ENCODE measurements around the gene NSDHL. TPM values are rescaled to one million over a fixed set of nuclear protein-coding genes. Genes with fewer than 3 reads are reported as not detected.

NSDHL gene
- total and polyA plus RNA-seq, 2 of the 13 experiments (the other 11 are each of a cell fraction or from before 2014, with no cell fraction given): 26.2 to 49.3 TPM

- no peaks in the 10 kb centered on the region for H3K27me3 ChIP-seq (ENCODE audit: control insufficient read depth in 1 of 2, insufficient read depth in 2 of 2, low read length in 2 of 2)
- TF ChIP-seq HNRNPK (IDR thresholded peaks at IDR 0.05; ENCODE audit: low read depth, low read length, poor library complexity, severe bottlenecking) (no peak), AGO2 (optimal IDR thresholded peaks at IDR 0.05; ENCODE audit: low read depth, low read length) (peak; percentile 35)
- FAIRE-seq: no peak
- H4K20me1 ChIP-seq (ENCODE audit: insufficient read depth, low read length): no peaks in the 10 kb centered on the region
- H3K4me1 ChIP-seq (ENCODE audit: insufficient read depth, low read length): peaks cover 10% of the 10 kb centered on the region
- H2AFZ ChIP-seq (ENCODE audit: low read length): no peak overlapping the region
- 100% methylated on average over 1 of the region's 2 CpGs for WGBS (ENCODE audit: low lambda C conversion rate)
- ATAC-seq: no peak
- no TSS peak for BruUV-seq (replicated peaks)
- no peaks in the 10 kb centered on the region for H3K79me2 ChIP-seq (ENCODE audit: insufficient read depth, low read length)
- CTCF ChIA-PET (ENCODE audit: low intra/inter-chr PET ratio, low total read pairs): no interaction called here
- H3K4me2 ChIP-seq (ENCODE audit: low read depth, low read length): no peak overlapping the region
- H3K9ac ChIP-seq (ENCODE audit: insufficient read depth, low read depth, low read length): no peak overlapping the region
- H3K27ac ChIP-seq (ENCODE audit: extremely low read length, insufficient read depth, low read length): no peak overlapping the region
- intact Hi-C loops (cut with micrococcal nuclease; ENCODE audit: unreplicated experiment) (no loop called here), in situ Hi-C loops (cut with HindIII; ENCODE audit: extremely low pct_ligation_motif_present, low pct_unique_long_range_greater_than_20kb) (no loop called here)
- no peak for DNase-seq (ENCODE audit: low spot score)
- no peak overlapping the region for H3K4me3 ChIP-seq (replicated peaks in 1 of 3; ENCODE audit: insufficient read depth in 1 of 3, low read depth in 2 of 3, low read length in 3 of 3)
- peaks cover 4 to 16% of the 10 kb centered on the region in 2 experiments; a peak in 4 of 5 replicates for H3K36me3 ChIP-seq (replicated peaks in 1 of 2; ENCODE audit: control insufficient read depth in 1 of 2, insufficient read depth in 2 of 2, low read length in 2 of 2)
- POLR2A ChIA-PET: no interaction called here
- H3K9me3 ChIP-seq (ENCODE audit: low read length): no peaks in the 10 kb centered on the region
Observed at GRCh38 chrX:152872522-152872921, 41.7 kb downstream of the NSDHL start.

- BruUV-seq (replicated peaks): no TSS peak
- CTCF ChIA-PET (ENCODE audit: low intra/inter-chr PET ratio, low total read pairs): no interaction called here
- in situ Hi-C loops (cut with HindIII; ENCODE audit: extremely low pct_ligation_motif_present, low pct_unique_long_range_greater_than_20kb): no loop called here
Observed at GRCh38 chrX:152873361-152873760, 42.5 kb downstream of the NSDHL start.

More at GRCh38 chrX:152873361-152873760, 42.5 kb downstream of the NSDHL start:
- H2AFZ ChIP-seq (ENCODE audit: low read length): no peak overlapping the region
- no peak overlapping the region for H3K4me3 ChIP-seq (replicated peaks in 1 of 3; ENCODE audit: insufficient read depth in 1 of 3, low read depth in 2 of 3, low read length in 3 of 3)
- intact Hi-C loops (cut with micrococcal nuclease; ENCODE audit: unreplicated experiment): no loop called here
- TF ChIP-seq ZNF678 (CRISPR knock-in tag; IDR thresholded peaks at IDR 0.05) (no peak), ELF1 (CRISPR knock-in tag; IDR thresholded peaks at IDR 0.05) (no peak), ETV6 (CRISPR knock-in tag; conservative IDR thresholded peaks at IDR 0.05) (no peak), ZNF513 (CRISPR knock-in tag; conservative IDR thresholded peaks at IDR 0.05) (no peak), U2AF1 (optimal IDR thresholded peaks at IDR 0.05; ENCODE audit: low read depth, low read length) (no peak)
- H3K4me2 ChIP-seq (ENCODE audit: low read depth, low read length): no peak overlapping the region
- H3K36me3 ChIP-seq (replicated peaks in 1 of 2; ENCODE audit: control insufficient read depth in 1 of 2, insufficient read depth in 2 of 2, low read length in 2 of 2): peaks cover 4 to 13% of the 10 kb centered on the region in 2 experiments; a peak in 4 of 5 replicates
- ATAC-seq (no peak), FAIRE-seq (no peak), DNase-seq (ENCODE audit: low spot score) (no peak)
- POLR2A ChIA-PET: no interaction called here
- H3K9me3 ChIP-seq (ENCODE audit: low read length): no peaks in the 10 kb centered on the region
- no peaks in the 10 kb centered on the region for H4K20me1 ChIP-seq (ENCODE audit: insufficient read depth, low read length)
- no peaks in the 10 kb centered on the region for H3K27me3 ChIP-seq (ENCODE audit: control insufficient read depth in 1 of 2, insufficient read depth in 2 of 2, low read length in 2 of 2)
- H3K79me2 ChIP-seq (ENCODE audit: insufficient read depth, low read length): no peaks in the 10 kb centered on the region
- WGBS (ENCODE audit: low lambda C conversion rate): no CpG with 5 or more reads among the region's 2 CpGs
- no peak overlapping the region for H3K27ac ChIP-seq (ENCODE audit: extremely low read length, insufficient read depth, low read length)
- no peak overlapping the region for H3K9ac ChIP-seq (ENCODE audit: insufficient read depth, low read depth, low read length)
- H3K4me1 ChIP-seq (ENCODE audit: insufficient read depth, low read length): peaks cover 15% of the 10 kb centered on the region

Measured in HepG2 (cell line).